Kidney tubule cell (primary cell): ENCODE results near the gene KNOP1.

Source experiments
- DNase-seq: peaks from one replicate; pipeline ENCODE4 v3.0.0-alpha.2; 2018; ENCODE audit warnings: low spot score

Gene KNOP1

DNA sequence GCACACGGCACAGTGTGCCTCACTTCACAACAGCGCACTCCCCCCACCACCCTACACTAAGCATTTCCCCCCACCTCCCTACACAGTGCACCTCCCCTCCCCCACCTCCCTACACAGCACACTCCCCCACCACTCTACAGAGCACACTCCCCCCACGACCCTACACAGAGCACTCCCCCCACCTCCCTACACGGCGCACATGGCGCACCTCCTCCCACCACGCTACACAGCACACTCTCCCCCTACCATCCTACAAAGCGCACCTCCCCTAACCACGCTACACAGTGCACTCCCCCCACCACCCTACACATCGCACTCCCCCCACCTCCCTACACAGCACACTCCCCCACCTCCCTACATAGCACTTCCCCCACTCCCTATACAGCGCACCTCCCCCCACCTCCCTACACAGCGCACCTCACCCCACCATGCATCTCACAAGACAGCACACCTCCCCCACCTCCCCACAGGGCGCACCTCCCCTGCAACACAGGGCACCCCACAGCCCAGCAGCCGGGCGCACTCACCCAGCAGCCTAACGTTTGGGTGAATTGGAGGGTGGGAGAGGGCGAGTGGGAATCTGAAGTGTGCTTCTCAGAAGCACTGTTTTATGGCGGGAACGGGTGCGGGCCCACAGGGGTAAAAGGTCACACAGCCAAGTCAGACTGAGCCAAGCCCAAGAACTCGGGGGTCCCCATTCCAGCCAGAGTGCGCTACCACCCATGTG lies 10.3 kb downstream of the KNOP1 start:
- no peak for DNase-seq

DNA sequence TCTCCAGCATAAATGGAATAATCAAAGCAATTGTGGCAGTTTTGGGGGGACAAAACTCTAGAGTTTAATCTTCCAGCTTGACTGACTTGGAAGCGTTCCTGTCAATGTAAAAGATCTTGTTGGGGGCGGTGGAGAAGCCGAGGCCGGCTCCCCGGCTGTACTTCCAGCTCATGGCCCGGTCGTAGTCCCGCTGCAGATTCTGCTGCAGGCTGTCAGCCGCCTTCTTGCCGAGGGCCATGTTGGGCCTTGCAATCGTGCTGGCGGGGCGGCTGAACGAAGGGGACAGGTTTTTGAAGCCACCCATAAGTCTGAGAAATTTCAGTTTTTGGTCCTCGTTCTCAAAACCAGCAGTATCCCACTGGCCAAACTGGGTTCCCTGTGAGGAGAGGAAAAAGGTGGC lies 11.2 kb downstream of the KNOP1 start:
- no peak for DNase-seq

DNA sequence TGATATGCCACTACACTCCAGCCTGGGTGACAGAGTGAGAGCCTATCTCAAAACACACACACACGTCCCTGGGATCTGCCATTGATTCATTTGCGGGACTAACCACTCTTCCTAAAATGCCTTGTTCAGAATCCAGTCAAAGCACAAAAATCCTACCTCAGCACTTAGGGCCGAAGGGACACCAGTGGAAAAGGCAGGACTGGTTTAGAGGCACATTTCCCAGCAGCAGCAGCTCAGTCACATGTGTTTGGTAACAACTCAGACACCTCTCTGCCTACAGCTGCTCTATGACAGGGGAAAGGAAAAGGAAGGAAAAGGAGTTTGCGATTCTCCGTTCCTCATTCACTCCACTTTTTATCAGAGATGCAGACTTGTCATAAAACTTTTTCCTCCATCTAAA lies 12.2 kb downstream of the KNOP1 start:
- DNase-seq, result no peak

DNA sequence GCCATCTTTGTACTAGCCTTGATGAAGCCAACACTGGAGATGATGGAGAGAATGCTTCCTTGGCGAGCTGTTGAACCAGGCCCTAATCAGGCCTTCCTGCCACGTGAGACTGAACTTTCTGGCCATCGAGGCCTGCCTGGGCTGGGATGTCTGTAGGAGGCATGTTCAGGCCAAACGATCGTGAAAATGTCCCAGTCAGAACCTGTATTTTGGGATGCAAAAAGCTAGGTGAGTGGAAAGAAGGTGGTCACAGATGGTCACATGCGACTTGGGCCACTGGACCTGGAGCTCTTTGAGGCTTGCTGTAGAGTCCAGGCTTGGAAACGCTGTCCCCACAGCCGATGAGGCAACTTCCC lies 12.9 kb downstream of the KNOP1 start:
- DNase-seq, result no peak

DNA sequence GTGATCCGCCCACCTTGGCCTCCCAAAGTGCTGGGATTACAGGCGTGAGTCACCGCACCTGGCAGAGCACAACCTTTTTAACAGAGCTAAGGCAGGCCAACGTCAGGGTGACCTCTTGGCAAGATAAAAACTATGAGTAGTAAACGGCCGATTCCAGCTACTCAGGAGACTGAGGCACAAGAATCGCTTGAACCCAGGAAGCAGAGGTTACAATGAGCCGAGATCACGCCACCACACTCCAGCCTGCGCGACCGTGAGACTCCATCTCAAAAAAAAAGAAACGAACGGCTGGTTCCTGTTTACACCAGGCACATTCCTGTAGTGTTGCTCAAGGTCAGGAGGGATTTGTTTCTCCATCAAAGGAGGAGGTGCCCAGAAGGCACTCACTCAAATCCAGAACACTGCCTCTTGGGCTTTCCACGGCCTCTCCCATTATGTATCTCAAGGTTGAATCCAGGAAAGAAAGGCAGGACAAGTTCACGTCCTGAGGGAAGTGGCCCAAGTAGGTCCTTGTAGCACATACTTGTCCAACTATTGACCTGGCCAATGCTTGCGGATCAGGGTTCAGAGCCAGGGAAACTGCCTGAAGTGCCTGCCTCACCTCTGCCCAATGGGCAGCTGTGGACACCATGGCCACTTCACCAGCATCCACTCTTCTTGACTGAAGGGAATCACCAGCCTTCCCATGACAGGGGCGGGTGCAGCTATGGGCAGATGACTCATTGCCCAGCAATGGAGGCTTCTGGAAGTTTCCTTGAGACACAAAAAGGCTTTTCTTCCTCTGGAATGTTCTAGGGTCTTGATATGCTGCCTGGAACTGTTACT lies 13.5 kb downstream of the KNOP1 start:
- peak; percentile 70 for DNase-seq

DNA sequence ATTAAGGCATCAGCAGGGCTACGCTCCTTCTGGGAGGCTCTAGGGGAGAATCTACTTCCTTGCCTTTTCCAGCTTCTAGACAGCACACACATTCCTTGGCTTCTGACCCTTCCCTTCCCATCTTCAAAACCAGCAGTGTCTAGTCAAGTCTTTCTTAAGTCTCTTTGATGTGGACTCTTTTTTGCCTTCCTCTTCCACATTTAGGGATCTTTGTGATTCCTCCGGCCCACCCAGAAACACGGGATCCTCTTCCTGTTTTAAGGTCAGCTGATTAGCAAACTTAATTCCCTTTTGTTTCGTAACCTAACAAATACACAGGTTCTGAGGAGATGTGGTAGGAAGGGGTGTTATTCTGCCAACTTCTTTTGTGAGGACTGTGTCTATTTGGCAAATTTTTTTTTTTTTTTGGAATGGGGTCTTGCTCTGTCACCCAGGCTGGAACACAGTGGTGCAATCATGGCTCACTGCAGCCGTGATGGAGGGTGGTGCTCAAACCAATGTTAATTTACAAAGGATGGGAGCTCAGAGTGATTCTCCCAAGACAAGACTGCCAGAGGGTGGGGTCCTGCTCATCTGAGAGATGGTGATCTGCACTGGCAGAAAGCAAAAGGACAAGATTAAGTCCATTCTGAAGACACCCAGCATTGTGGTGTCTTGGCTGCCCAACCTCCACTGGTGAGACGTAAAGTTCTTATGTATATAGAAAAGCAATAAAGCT lies 14.7 kb downstream of the KNOP1 start:
- no peak for DNase-seq

DNA sequence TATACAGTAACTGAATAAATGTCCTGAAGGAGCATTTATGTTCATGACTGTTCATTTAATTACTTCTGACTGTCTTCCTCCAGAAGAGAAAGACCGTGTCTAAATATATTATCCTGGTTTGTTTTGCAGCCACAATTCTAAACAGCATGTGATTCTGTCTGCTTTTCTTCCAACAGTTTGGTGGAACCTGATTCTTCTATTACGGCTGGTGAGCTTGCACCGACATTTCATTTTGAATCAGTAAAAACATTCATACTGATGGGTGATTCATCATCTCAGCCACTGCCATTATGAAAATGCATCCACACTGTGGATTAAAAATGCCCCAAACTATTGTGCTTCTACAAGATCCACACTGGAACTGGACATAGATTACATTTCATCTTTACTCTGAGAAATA lies 16.9 kb downstream of the KNOP1 start:
- DNase-seq, result no peak

DNA sequence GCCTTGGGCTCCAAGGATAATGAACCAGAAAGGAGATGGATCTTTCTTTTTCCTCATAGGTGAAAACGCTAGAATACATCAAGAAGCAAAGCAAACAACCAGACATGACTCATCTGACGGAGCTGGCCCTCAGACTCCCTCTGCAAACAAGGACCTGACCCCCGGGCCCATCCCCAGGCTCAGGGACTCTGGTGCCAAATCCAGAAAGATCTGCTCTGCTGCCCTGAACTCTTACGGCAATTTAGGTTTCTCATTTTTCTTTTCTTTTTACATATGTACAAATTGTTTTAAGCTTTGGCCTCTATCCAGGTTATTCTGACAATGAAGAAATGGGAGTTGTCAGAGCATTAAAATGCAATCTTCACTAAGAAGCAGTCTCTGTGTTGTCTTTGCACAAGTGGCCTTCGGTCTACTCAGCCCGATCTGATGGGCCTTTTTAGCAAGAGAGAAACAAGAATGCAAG lies 17.7 kb downstream of the KNOP1 start:
- peak; percentile 76 for DNase-seq

DNA sequence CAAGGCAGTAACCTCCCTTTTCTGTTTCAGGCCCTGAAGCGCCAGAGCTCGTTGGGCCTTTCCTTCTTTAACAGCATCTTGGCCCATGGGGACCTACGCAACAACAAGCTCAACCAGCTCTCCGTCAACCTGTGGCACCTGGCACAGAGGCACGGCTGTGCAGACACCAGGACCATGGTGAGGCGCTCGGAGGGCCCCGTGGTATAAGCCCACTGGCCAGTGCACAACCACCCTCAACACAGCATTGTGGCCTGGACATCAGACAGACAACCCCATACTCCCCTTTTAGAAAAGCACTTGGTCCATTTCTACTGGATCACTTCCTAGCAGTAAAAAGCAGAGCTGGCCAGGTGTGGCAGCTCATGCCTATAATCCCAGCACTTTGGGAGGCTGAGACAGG lies 18.6 kb downstream of the KNOP1 start:
- DNase-seq, result no peak

DNA sequence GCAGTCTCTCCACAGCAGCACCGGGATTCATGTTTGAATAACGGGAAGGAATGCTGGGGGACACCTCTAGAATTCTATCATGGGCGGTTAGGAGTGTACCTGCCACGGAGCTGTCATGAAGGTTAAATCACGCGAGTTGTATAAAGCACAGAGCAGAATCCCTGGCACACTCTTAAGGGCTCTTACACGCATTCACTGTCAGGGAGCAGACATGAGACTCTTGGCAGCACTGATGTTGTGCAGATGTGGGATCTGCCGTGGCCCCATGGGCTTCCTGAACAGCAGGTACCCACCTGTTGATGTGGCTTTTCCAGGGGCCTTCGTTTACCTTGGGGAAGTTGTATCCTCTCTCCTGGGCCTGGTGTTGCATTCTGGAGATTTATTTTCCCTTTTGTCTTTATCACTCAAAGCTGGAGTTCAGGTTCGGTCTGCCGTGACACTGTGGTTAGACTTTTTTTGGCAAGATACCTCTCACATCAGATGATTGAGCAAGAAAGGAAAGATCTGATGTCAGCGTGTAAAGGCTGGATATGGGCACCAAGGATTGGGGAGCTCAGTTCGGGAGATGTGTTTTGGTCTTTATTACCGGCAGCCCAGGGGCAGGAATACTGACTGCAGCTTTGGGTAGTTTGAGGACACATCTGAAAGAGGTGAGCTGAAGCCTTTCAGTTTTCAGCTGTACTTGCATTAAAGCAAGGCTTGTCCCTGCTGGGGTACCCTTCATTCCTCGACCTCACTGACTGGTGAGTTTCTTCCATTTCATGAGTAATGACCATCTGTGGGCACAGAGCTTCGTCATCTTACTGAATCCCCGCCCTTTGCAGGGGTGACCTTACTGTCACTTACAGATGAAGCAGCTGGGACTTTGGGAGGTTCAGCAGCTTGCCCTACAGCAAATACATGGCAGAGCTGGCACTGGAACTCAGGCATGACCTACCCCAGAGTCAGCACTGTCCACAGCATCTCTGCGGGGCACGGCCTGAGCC lies 19.3 kb downstream of the KNOP1 start:
- DNase-seq, result peak; percentile 58

DNA sequence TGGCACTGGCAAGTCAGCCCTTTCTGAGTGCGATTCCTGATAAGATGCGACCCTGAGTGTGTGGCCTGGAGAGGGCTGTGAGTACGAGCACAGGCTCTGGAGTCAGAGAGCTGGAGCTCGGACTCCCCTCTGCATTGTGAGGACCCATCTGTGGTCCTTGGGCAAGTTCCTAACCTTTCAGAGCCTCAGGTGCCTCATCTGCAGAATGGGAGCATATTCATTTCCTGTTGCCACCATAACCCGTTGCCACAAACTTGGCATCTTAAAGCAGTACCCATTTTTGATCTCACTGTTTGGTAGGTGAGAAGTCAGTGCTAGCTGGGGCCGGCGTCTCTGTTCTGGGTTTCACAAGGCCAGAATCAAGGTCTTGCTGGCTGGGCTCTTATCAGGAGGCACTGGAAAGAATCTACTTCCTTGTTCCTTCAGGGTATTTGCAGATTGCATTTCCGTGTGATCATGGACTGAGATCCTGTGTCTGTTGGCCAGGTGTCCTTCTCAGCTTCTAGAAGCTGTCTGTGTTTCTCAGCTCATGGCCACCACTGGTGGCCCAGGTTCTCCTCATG lies 20.2 kb downstream of the KNOP1 start:
- no peak for DNase-seq

DNA sequence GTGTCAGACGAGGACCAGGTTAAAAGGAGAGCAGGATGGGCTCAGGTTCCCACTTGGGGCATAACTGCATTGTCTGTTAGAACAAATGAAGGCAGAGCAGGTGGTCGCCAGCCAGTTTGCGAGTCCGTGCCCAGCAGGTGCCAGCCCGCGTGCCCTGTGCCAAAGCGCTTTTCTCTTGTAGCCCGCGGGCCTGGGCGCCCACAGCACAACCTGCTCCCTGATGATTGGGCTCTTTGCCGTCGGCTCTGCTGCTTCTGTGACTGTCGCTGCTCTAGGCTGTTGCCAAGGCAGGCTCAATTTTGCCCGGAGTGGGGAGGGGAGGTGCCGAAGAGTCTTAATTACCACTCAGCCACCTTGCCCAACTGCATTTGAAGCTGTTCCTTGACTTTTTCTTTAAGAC lies 21.1 kb downstream of the KNOP1 start:
- DNase-seq, result no peak

DNA sequence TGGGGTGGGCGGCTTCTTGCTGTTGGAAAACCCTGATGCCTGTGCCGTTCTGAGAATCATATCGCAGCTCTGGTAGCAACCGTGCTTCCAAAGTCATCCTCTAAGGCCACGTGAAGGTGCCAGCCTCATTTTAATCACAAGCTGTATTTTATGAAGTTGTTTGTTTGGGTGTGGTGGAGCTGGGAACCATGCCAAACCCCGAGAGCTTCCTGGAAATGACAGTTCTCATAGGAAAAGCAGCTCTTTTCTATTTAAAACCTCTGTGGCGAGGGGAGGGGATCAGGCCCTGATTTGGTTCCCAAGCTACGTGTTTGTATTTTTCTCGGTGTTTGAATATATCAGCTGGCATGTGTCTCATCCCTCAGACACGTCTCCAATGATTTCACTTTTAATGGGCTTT lies 21.7 kb downstream of the KNOP1 start:
- peak; percentile 62 for DNase-seq

DNA sequence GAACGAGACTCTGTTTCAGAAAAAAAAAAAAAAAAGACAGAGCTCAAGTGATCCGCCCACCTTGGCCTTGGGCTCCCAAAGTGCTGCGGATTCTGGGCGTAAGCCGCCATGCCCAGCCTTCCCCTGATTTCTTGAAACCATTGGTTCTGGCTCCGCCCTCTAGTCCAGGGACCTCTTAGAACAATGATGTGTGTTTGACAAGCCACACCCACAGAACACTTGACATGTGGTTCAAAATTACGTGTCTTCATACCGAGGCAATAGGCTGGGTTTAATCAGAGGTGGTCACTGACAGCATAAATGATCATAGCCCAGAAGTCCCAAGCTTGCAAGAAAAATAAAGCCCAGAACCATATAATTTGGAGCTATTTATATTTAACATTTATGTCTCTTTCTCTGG lies 23.0 kb downstream of the KNOP1 start:
- no peak for DNase-seq

DNA sequence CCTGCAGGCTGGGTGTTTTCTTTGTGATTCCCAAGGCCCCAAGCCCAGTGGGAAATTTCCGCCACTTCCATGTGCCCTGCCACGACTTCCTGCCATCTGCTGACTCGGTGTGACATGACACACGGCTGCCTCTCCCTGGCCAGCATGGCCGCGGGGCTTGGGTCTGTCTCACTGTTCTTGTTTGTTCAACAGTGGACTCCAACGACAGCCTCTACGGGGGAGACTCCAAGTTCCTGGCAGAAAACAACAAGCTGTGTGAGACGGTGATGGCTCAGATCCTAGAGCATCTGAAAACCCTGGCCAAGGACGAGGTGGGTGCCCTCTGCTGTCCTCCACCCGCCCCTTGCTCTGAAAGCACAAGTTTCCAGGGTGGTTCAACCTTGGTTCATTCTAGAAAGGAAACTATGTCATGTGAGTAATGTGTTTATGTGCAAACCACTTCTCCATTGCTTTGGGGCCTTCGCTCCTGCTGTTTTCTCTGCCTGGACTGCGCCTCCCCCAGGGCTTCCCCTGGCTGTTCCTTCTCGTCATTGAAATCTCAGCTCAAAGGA lies 26.8 kb downstream of the KNOP1 start:
- peak; percentile 12 for DNase-seq

DNA sequence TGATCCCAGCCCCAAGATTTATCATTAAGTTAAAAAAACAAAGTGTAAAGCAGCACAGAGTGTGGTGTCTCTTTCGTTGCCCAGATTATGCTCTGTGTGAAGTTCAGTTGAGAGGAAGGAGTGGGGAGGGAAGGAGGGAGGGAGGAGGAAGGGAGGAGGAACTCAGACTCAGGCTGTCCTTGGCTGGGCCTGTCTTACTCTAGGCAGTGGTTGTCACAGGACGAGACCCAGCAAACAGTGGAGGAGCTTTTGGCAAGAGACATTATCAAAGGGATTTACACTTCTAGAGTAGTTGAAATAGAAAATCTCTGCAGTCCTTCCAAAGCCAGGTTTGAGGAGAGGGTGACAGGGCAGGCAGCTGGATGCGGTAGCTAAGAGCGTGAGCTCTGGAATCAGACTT lies 27.8 kb downstream of the KNOP1 start:
- no peak for DNase-seq

DNA sequence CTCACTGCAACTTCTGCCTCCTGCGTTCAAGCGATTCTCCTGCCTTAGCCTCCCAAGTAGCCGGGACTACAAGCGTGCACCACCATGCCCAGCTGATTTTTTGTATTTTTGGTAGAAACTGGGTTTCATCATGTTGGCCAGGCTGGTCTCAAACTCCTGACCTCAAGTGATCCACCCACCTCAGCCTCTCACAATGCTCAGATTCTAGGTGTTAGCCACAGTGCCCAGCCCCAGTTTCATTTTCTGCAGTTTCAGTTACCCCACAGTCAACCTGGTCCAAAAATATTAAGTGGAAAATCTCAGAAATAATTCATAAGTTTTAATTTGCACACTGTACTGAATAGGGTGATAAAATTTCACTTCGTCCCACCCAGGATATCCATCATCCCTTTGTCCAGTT lies 28.7 kb downstream of the KNOP1 start:
- no peak for DNase-seq

DNA sequence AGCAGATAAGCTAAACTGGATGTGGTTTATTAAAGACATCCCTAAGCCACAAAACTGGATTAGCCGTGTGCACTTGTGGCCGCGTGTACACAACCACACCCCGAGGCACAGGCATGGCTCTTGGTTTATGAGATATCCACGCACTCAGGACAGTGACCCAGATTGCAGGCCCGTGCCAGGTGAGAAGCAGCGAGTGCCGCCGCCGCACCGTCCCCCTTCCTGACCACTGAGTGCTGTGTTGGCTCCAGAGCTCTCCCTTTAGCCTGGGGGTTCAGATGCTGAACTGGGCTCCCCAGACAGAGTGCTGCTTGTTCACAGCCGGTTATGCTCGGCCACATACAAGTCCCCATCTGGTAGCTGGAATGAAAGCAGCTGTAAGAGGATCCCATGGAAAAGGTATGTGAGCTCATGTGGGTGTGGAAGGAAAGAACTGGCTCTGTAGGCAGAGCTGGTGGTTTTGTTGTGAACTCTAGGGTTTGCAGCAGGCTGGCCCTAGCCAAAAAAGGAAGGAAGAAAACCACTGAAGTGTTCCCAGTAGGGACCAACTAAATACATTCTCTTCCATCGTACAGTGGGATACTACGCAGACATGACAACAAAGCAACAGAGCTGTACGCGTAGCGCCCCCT lies 29.5 kb downstream of the KNOP1 start:
- no peak for DNase-seq

DNA sequence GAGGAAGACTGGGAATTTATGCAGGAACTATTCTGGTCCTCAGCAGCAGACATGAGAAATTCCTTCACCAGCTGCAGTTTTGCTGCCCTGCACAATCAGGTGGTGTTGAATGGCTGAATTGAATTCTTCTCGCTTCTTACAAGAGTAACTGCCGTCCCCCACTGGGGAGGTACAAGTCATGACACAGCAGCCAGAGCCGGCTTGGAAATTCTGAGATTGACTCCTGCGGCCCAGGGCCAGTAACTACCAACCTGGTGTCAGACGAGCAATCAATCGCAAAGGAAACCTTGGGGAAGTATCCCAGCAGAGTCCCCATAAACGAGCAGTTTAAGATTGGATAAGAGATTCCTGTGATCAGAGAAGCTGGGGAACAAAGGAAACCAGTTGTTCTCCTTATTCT lies 30.7 kb downstream of the KNOP1 start:
- DNase-seq, result no peak

DNA sequence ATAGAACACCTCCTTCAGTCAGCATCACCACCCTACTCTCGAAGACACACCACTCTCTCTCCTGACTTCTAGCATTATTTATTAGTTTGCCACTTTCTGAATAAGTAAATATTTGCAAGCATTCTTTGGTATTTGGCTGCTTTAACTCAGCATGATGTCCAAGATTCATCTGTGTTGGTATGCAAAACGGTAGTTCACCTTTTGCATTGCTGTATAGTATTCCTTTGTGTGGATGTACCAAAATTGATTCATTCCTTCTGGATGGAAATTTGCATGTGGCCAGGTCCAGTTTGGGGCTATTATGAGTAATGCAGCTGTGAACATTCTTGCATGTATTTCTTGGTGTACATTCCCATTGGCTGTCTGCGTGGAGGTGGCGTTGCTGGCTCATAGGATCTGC lies 32.9 kb downstream of the KNOP1 start:
- no peak for DNase-seq
